NB4 (cell line): ENCODE measurements around the gene ZNF341.

Experiments used
- CTCF ChIP-seq: IDR thresholded peaks from one replicate; pipeline ENCODE4 v1.5.1; 2012; ENCODE audit warnings: low read depth, low read length
- MAX ChIP-seq: IDR thresholded peaks from 2 replicates; pipeline ENCODE4 v1.6.1; 2011; ENCODE audit warnings: low read depth, low read length
- MYC ChIP-seq: IDR thresholded peaks from 2 replicates; pipeline ENCODE4 v1.6.1; 2011; ENCODE audit warnings: low read depth, low read length
- POLR2A ChIP-seq: IDR thresholded peaks from 2 replicates; pipeline ENCODE4 v1.6.1; 2011; ENCODE audit warnings: mild to moderate bottlenecking; ENCODE audit not compliant: insufficient read length; ENCODE audit errors: extremely low read depth

GRCh38 chr20:33832103-33832804, 100.5 kb downstream of the ZNF341 start:
- TF ChIP-seq CTCF (no peak), MAX (no peak), POLR2A (no peak), MYC (no peak)
